SK-N-SH treated with all-trans-retinoic acid at 6 μM for 48 hours (cell line): ENCODE measurements around the gene SLC2A6.

Experiments
- BACH2 ChIP-seq: fragments of 250-450 bp; sonication (Bioruptor Pico); IDR thresholded peaks from 2 replicates; pipeline ENCODE4 v1.9.0; 2021; ENCODE audit warnings: mild to moderate bottlenecking, borderline replicate concordance
- CREB5 ChIP-seq: fragments of 250-450 bp; sonication (Bioruptor Pico); IDR thresholded peaks from 2 replicates; pipeline ENCODE4 v1.5.1; 2020; ENCODE audit warnings: low read depth, mild to moderate bottlenecking, moderate library complexity
- CSDC2 ChIP-seq: fragments of 250-450 bp; sonication (Bioruptor Pico); IDR thresholded peaks from 2 replicates; pipeline ENCODE4 v1.5.0; 2020; ENCODE audit warnings: mild to moderate bottlenecking, moderate library complexity
- CSRNP3 ChIP-seq: fragments of 250-450 bp; sonication (Bioruptor Pico); IDR thresholded peaks from 2 replicates; pipeline ENCODE4 v1.5.1; 2021; ENCODE audit warnings: mild to moderate bottlenecking, moderate library complexity
- PATZ1 ChIP-seq: fragments of 250-450 bp; sonication (Bioruptor Pico); IDR thresholded peaks from 2 replicates; pipeline ENCODE4 v1.8.0; 2020; ENCODE audit warnings: mild to moderate bottlenecking, moderate library complexity, borderline replicate concordance
- POU6F1 ChIP-seq: fragments of 250-450 bp; sonication (Bioruptor Pico); IDR thresholded peaks from 2 replicates; pipeline ENCODE4 v1.8.0; 2021; ENCODE audit warnings: low read depth, mild to moderate bottlenecking, moderate library complexity, borderline replicate concordance
- PPARA ChIP-seq: fragments of 250-450 bp; sonication (Bioruptor Pico); IDR thresholded peaks from 2 replicates; pipeline ENCODE4 v1.5.0; 2020; ENCODE audit warnings: mild to moderate bottlenecking, borderline replicate concordance
- SNAI2 ChIP-seq: fragments of 250-450 bp; sonication (Bioruptor Pico); IDR thresholded peaks from 2 replicates; pipeline ENCODE4 v1.5.0; 2020; ENCODE audit warnings: mild to moderate bottlenecking, moderate library complexity
- TOX ChIP-seq: fragments of 250-450 bp; sonication (Bioruptor Pico); IDR thresholded peaks from 2 replicates; pipeline ENCODE4 v1.8.0; 2021; ENCODE audit warnings: mild to moderate bottlenecking, moderate library complexity, borderline replicate concordance
- ZFP3 ChIP-seq: fragments of 250-450 bp; sonication (Bioruptor Pico); IDR thresholded peaks from 2 replicates; pipeline ENCODE4 v1.5.0; 2020; ENCODE audit warnings: mild to moderate bottlenecking, moderate library complexity
- ZFP30 ChIP-seq: fragments of 450-650 bp; formaldehyde crosslinking; IDR thresholded peaks from 2 replicates; pipeline ENCODE4 v1.5.0; 2022; ENCODE audit warnings: mild to moderate bottlenecking, moderate library complexity
- ZNF70 ChIP-seq: fragments of 450-650 bp; formaldehyde crosslinking; IDR thresholded peaks from 2 replicates; pipeline ENCODE4 v1.5.0; 2020; ENCODE audit warnings: mild to moderate bottlenecking, moderate library complexity
- ZNF8 ChIP-seq: fragments of 450-650 bp; formaldehyde crosslinking; IDR thresholded peaks from 2 replicates; pipeline ENCODE4 v1.5.0; 2020; ENCODE audit warnings: mild to moderate bottlenecking, moderate library complexity
- TF ChIP-seq, protein P1 (sequence below): fragments of 250-450 bp; sonication (Bioruptor Pico); IDR thresholded peaks from 2 replicates; pipeline ENCODE4 v1.5.0; 2020; ENCODE audit warnings: mild to moderate bottlenecking, moderate library complexity

GRCh38 chr9:133476036-133476931, 2.6 kb downstream of the SLC2A6 start:
- TF ChIP-seq PATZ1 (CRISPR knock-in tag), result no peak
- no peak for TF ChIP-seq BACH2 (CRISPR knock-in tag)
- TF ChIP-seq CREB5 (CRISPR knock-in tag), result no peak
- TF ChIP-seq ZFP30 (CRISPR knock-in tag), result no peak
- TF ChIP-seq POU6F1, result no peak
- TF ChIP-seq ZFP3 (CRISPR knock-in tag), result no peak
- TF ChIP-seq CSRNP3 (CRISPR knock-in tag), result no peak
- TF ChIP-seq ZNF8, result no peak
- no peak for TF ChIP-seq ZNF70 (CRISPR knock-in tag)
- no peak for TF ChIP-seq CSDC2 (CRISPR knock-in tag)
- TF ChIP-seq, protein P1, sequence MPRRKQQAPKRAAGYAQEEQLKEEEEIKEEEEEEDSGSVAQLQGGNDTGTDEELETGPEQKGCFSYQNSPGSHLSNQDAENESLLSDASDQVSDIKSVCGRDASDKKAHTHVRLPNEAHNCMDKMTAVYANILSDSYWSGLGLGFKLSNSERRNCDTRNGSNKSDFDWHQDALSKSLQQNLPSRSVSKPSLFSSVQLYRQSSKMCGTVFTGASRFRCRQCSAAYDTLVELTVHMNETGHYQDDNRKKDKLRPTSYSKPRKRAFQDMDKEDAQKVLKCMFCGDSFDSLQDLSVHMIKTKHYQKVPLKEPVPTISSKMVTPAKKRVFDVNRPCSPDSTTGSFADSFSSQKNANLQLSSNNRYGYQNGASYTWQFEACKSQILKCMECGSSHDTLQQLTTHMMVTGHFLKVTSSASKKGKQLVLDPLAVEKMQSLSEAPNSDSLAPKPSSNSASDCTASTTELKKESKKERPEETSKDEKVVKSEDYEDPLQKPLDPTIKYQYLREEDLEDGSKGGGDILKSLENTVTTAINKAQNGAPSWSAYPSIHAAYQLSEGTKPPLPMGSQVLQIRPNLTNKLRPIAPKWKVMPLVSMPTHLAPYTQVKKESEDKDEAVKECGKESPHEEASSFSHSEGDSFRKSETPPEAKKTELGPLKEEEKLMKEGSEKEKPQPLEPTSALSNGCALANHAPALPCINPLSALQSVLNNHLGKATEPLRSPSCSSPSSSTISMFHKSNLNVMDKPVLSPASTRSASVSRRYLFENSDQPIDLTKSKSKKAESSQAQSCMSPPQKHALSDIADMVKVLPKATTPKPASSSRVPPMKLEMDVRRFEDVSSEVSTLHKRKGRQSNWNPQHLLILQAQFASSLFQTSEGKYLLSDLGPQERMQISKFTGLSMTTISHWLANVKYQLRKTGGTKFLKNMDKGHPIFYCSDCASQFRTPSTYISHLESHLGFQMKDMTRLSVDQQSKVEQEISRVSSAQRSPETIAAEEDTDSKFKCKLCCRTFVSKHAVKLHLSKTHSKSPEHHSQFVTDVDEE (CRISPR knock-in tag), result no peak
- no peak for TF ChIP-seq SNAI2 (CRISPR knock-in tag)
- no peak for TF ChIP-seq TOX (CRISPR knock-in tag)
- TF ChIP-seq PPARA (CRISPR knock-in tag), result no peak
